Activated gamma-delta T cell treated with anti-CD3 and anti-CD28 coated beads, Interleukin-2, amount 50 U/mL, for 16 hours (primary cell): ENCODE results near the gene PACS1.
"Not testable (repeated sequence)": the region's sequence is repeated elsewhere in the genome, so short reads cannot be mapped to it uniquely, and the experiment has no call there.

Experiments used
- DNase-seq: peaks from one replicate; pipeline ENCODE4 v3.0.0-alpha.2; 2020; ENCODE audit warnings: low read depth

PACS1 gene

GRCh38 chr11:66253081-66253480, 183.0 kb downstream of the PACS1 start:
- not testable (repeated sequence) for DNase-seq

- no peak for DNase-seq
Observed at GRCh38 chr11:66258473-66258893, 188.4 kb downstream of the PACS1 start.

- DNase-seq = no peak
Observed at GRCh38 chr11:66259225-66259624, 189.2 kb downstream of the PACS1 start.

- no peak for DNase-seq
Observed at GRCh38 chr11:66259956-66260355, 189.9 kb downstream of the PACS1 start.

GRCh38 chr11:66261578-66261977, 191.5 kb downstream of the PACS1 start:
- DNase-seq = no peak

GRCh38 chr11:66262191-66262590, 192.1 kb downstream of the PACS1 start:
- DNase-seq = no peak

GRCh38 chr11:66262696-66263095, 192.6 kb downstream of the PACS1 start:
- no peak for DNase-seq

- DNase-seq = no peak
Observed at GRCh38 chr11:66263231-66263630, 193.2 kb downstream of the PACS1 start.

DNA sequence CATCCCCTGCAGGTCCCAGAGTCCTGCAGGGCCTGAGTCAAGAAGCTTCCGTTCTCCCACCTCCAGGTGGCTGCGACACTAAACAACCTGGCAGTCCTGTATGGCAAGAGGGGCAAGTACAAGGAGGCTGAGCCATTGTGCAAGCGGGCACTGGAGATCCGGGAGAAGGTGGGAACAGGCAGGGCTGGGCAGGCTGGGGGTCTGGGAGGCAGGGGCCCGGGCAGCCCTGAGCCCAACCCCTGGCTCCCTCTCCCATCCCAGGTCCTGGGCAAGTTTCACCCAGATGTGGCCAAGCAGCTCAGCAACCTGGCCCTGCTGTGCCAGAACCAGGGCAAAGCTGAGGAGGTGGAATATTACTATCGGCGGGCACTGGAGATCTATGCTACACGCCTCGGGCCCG, 193.7 kb downstream of the PACS1 start:
- no peak for DNase-seq

DNA sequence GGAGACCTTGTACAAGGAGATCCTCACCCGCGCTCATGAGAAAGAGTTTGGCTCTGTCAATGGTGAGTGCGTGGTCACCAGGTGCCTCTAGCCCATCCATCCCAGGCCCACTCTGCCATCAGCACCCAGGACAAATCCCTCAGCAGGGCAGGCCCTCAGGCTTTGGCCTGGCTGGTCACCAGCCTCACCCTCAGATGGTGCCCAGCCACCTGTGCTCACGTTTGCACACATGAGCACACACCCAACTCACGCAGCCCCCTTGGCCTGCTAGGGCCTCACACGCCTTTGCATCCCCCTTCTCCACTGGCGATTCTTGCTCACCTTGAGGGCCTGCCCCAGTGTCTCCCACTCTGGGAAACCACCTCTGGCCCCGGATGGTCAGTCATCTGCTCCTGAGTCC, 194.3 kb downstream of the PACS1 start:
- DNase-seq = no peak

DNA sequence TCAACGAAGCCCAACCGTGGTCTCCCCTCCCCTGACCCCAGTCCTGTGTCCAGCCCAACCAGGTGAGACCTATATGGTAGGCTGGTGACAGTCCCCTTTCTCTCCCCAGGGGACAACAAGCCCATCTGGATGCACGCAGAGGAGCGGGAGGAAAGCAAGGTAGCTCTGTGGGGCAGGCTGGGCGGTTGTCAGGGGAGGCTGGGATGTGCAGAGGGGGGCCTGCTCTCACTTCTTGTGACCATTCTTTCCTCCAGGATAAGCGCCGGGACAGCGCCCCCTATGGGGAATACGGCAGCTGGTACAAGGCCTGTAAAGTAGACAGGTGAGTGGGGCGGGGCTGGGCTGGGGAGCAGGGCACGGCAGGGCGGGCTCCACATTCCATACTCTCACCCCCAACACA, 194.8 kb downstream of the PACS1 start:
- no peak for DNase-seq

- DNase-seq = no peak
Observed at GRCh38 chr11:66265531-66266377, 195.7 kb downstream of the PACS1 start.

DNA sequence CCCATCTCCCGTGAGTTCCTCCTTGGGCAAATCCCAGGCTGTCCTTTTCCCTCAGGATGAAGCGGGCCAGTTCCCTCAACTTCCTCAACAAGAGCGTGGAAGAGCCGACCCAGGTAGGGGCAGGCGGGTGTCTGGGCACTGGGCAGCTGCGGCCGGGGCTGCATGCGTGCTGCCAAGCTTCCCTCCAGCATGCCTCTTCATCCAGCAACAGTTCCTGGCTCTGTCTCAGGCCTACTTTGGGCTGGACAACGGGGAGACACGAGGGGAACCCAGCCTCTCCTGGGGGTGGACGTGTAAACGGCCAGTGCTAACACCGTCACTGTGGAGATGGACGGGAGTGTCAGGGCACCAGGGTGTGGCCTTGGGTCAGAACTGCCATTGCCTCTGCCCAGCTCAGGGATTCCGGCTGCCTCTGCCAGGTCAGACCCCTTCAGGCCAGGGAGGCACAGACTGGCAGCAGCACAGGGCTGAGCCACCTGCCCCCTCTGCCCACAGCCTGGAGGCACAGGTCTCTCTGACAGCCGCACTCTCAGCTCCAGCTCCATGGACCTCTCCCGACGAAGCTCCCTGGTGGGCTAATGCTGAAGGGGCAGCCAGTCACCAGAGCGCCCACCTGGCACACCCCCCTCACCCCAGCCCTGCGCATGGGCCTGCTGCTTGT, 196.4 kb downstream of the PACS1 start:
- no peak for DNase-seq

DNA sequence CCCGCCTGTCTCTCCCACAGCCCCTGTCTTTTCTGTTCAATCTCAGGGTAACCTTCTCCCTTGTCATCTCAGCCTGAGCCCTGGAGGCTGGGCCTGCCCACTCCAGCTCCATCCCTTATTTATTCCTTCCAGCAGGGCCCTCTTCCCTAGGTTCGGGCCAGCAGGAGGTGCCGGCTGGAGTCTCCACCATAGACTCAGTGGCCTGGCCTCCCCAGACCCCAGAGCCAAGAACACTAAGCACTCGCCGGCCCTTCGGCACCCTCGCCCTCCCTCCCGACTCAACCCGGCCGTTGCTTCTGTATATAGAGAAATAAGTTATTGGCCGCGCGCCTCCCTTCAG, 196.9 kb downstream of the PACS1 start:
- DNase-seq = no peak

DNA sequence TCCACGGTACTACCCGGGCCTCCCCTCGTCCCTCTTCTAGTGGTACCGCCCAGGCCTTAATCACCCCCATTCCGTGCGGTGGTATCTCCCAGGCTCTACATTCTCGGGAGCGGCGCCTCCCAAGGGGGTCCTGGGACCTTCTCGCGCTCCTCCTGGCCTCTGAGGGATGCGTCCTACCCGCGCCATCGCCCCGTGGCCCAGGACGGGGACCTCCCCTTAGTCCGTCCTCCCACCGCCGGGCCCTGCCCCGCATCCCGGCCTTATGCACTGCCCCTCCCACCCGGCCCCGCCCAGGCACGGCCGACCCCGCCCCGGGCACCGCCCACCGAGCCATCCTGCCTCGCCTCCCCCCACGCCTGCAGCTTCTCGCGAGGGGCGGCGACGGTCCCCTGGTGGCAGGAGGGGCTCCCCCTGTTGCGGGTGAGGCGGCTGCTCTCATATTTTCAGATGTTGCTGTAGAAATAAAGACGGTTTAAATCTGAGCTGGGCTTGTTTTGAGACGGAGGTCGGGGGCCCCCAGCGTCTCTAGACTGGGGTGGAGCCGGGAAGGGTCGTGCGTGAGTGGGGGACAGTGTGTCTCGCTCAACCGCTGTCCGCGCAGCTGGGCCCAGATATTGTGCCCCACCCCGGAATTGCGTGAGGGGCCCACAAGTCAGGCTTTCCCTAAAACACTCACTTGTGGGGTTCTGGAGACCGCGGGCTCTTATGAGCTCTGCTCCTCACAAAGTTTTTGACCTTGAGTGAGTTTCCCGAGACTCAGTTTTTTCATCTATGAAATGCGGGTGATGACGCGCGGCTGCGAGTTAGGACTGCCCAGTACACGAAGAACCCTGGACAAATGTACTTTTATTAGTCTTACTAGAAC, 197.5 kb downstream of the PACS1 start:
- peak; percentile 78 for DNase-seq

DNA sequence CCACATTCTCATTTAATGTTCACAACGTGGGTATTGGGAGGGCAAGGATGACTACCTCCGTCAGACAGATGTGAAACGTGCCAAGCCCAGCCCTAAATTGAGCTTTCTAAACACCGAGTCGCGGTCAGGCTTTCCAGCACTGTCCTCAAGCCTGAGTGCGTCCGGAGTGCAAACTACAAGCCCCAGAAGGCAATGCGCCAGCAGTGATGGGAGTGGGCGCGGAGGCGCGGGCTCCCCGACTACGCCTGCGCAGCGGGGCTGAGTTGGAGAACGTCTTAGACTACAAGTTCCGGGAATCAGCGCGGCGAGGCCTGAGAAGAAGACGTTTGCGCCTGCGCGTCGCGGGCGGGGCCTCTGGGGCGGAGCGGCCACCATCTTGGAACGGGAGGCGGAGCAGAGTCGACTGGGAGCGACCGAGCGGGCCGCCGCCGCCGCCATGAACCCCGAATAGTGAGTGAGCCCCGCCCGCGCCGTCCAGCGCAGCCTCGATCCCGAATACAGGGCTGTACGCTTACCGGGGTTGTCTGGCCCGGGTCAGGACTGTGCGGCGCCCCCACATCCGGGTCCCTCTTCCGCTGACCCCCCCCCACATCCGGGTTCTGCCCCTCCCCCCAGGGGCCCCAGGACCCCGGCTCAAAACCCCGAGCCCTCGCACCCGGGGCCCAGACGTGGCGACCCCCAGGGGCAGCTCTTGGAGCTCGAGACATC, 198.3 kb downstream of the PACS1 start, which contains the start of gene RAB1B:
TSS of gene RAB1B (plus strand) at position 396 of the 708 bp plus-strand sequence. CDS start at position 437, 41 bp downstream.
- peak; percentile 100 for DNase-seq

GRCh38 chr11:66268952-66269905, 199.2 kb downstream of the PACS1 start:
- DNase-seq = no peak

DNA sequence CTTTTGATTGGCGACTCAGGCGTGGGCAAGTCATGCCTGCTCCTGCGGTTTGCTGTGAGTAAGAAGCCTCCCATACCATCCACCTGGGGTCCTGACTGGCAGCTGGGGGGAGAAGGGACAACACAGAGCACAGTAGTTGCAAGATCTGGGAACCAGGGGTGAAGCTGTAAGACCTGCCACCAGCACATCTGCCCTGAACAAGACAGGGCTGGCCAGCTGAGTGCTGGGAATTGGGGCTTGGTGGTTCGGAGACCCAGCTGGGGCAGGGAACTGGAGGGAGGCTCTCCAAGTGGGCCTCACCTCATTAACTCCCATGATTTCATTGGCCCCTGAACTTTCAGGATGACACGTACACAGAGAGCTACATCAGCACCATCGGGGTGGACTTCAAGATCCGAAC, 201.7 kb downstream of the PACS1 start:
- DNase-seq = no peak

DNA sequence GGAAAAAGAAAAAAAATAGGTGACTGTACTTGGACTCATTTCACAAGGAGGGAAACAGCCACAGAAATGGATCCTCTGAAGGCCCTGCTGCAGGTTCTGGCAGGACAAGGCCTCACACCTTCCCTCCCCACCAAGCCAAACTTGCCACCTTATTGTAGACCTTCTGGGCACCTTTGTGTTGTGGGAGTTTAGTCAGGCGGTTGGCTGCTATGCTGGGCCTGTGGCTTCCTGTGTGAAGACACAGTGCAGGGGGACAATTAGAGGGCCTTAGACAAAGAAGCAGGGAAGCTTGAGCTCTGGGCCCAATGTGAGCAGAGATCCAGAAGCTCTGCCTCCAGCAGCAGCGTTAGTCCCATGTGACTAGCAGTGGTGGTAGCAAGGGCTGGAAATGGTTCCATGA, 202.5 kb downstream of the PACS1 start:
- peak; percentile 41 for DNase-seq

DNA sequence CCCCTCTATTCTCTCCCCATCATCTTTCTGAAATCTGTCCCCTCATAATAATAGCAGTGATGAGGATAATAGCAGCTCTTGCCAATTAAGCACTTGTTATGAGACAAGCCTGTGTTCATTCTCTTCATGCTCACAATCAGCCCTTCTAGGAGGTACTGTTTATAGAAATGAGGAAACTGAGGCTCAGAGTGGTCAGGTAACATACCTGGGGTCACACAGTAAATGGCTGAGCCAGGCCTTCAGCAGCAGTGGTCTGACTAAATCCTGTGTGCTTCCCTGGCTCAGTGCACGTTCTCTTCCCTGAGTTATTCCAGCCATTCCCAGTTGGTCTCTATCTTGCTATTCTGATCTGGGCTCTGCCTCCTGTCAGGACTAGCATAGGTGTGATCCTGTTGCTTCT, 204.1 kb downstream of the PACS1 start:
- DNase-seq = no peak

DNA sequence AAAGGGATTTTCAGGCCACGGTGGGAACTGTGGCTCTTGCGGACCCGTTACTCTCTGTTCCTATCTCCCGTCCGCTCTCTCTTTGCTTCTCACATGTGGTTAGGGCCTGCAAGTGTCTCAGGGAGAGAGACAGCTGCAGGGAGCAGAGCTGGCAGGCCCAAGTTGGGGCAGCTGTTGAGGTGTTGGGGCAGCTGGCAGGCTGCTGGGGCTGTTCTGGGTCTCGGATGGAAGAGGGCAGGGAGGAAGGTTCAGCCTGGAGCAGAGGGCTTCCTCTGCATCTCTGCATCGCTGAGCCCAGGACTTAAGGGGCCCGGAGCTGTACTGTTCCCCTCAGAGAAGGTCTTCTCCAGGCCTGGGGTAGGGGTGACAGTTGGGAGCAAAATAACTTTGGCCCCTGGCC, 205.3 kb downstream of the PACS1 start:
- no peak for DNase-seq
